Mesendoderm (in vitro differentiated cells): ENCODE measurements around the gene TRAF3IP3. TPM values are rescaled to one million over a fixed set of nuclear protein-coding genes. Genes with fewer than 3 reads are reported as not detected.

Source experiments
- DNase-seq: peaks from one replicate; pipeline ENCODE4 v3.0.0; 2013
- H2AK5ac ChIP-seq: 2 replicates; pipeline ENCODE4 v1.6.1; 2013; ENCODE audit warnings: low read length, inconsistent platforms
- H2BK120ac ChIP-seq: 2 replicates; pipeline ENCODE4 v1.6.1; 2013; ENCODE audit warnings: low read depth, mild to moderate bottlenecking, low read length, moderate library complexity, mixed read lengths
- H2BK15ac ChIP-seq: replicated peaks from 2 replicates; pipeline ENCODE4 v1.6.1; 2013; ENCODE audit warnings: low read depth, mild to moderate bottlenecking, moderate library complexity
- H2BK5ac ChIP-seq: 2 replicates; pipeline ENCODE4 v1.6.1; 2013; ENCODE audit warnings: low read length, inconsistent platforms
- H3K18ac ChIP-seq: 2 replicates; pipeline ENCODE4 v1.6.1; 2013; ENCODE audit warnings: mild to moderate bottlenecking, low read length, mixed read lengths
- H3K23ac ChIP-seq: one replicate; pipeline ENCODE4 v1.6.1; 2013; ENCODE audit warnings: low read length
- H3K27ac ChIP-seq: 2 replicates; pipeline ENCODE4 v1.5.1; 2013; ENCODE audit warnings: low read depth, mild to moderate bottlenecking, inconsistent platforms, low read length, moderate library complexity
- H3K27me3 ChIP-seq: 2 replicates; pipeline ENCODE4 v1.6.1; 2013; ENCODE audit warnings: low read length, control low read depth, mild to moderate bottlenecking, inconsistent platforms; ENCODE audit not compliant: insufficient read depth, poor library complexity
- H3K36me3 ChIP-seq: 2 replicates; pipeline ENCODE4 v1.6.1; 2013; ENCODE audit warnings: low read length, inconsistent platforms; ENCODE audit not compliant: control insufficient read depth, insufficient read depth
- H3K4ac ChIP-seq: one replicate; pipeline ENCODE4 v1.6.1; 2013; ENCODE audit warnings: low read depth, mild to moderate bottlenecking, low read length, moderate library complexity
- H3K4me1 ChIP-seq: 2 replicates; pipeline ENCODE4 v1.6.1; 2013; ENCODE audit warnings: low read depth, low read length, inconsistent platforms; ENCODE audit not compliant: control insufficient read depth
- H3K4me2 ChIP-seq: 2 replicates; pipeline ENCODE4 v1.6.1; 2013; ENCODE audit warnings: low read length
- H3K4me3 ChIP-seq: 2 replicates; pipeline ENCODE4 v1.5.1; 2013; ENCODE audit warnings: mild to moderate bottlenecking, low read length
- H3K56ac ChIP-seq: one replicate; pipeline ENCODE4 v1.6.1; 2013; ENCODE audit warnings: low read length
- H3K79me1 ChIP-seq: 2 replicates; pipeline ENCODE4 v1.6.1; 2013; ENCODE audit warnings: low read length, inconsistent platforms
- H3K79me2 ChIP-seq: 2 replicates; pipeline ENCODE4 v1.6.1; 2013; ENCODE audit warnings: mild to moderate bottlenecking, low read length; ENCODE audit not compliant: control insufficient read depth, insufficient read depth
- H3K9ac ChIP-seq: 2 replicates; pipeline ENCODE4 v1.6.1; 2013; ENCODE audit warnings: low read length, inconsistent platforms
- H4K5ac ChIP-seq: one replicate; pipeline ENCODE4 v1.6.1; 2013; ENCODE audit warnings: low read length
- H4K8ac ChIP-seq: one replicate; pipeline ENCODE4 v1.6.1; 2013; ENCODE audit warnings: low read depth, mild to moderate bottlenecking, control low read depth, low read length, moderate library complexity
- WGBS: extraction: QIAGEN DNeasy Blood & Tissue Kit; methylation state at CpG from one replicate; pipeline ENCODE4 v1.1.7; 2013; ENCODE audit warnings: low lambda C conversion rate, missing lambda C conversion rate; ENCODE audit not compliant: insufficient coverage; ENCODE audit errors: extremely low coverage; 5-methylcytosine and 5-hydroxymethylcytosine counted together
- polyA plus RNA-seq, 2 experiments: library from polyadenylated mRNA; stranded (reverse); fragments of 200-250 nt; gene quantifications; one replicate each; pipeline ENCODE4 v1.2.3, GENCODE V29; 2013

TRAF3IP3 gene, protein sequence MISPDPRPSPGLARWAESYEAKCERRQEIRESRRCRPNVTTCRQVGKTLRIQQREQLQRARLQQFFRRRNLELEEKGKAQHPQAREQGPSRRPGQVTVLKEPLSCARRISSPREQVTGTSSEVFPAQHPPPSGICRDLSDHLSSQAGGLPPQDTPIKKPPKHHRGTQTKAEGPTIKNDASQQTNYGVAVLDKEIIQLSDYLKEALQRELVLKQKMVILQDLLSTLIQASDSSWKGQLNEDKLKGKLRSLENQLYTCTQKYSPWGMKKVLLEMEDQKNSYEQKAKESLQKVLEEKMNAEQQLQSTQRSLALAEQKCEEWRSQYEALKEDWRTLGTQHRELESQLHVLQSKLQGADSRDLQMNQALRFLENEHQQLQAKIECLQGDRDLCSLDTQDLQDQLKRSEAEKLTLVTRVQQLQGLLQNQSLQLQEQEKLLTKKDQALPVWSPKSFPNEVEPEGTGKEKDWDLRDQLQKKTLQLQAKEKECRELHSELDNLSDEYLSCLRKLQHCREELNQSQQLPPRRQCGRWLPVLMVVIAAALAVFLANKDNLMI
- polyA plus RNA-seq (2013, experiment 1 of 2) = not detected
- polyA plus RNA-seq (2013, experiment 2 of 2) = not detected

DNA sequence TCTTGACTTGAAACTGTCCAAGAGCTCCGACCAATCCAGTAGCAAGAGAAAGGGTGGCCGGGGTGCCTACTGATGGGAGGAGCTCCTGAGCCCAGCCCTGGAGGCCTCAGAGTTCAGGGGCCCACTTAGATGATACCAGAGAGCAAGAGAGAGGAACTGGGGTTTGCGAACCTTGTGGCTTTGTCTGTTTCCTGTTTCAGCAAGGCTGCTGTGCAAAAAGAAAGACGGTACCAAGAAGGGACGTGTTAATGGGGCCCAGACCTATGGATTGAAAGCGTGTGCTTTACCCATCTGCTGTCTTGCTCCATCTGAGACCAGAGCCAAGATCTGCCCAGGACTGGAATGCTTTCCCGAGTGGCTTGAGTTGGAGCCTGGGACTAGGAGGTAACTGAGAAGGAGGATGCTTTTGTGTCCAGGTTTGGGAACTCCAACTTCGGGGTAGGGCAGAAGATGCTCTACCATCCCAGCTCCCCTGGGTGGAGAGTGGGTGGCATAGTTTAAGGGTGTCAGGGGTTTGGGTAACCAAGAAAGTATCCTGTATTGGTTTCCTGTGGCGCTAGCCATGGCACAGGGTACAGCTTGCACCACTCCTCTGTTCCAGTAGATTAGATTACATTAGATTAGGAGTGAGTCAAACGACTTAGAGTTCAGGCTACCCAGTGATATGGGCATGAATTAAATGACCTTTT lies at the start of gene TRAF3IP3:
TSS of gene TRAF3IP3 (plus strand) at position 128 of the 689 bp plus-strand sequence. CDS start 3,987 bp downstream, outside the sequence.
- no peak within 1 kb of the TSS for H2BK15ac ChIP-seq
- H3K4me1 ChIP-seq = no peaks in the 10 kb centered on the region
- H3K18ac ChIP-seq = no peak within 1 kb of the TSS
- no peak within 1 kb of the TSS for H2AK5ac ChIP-seq
- H4K5ac ChIP-seq = no peak within 1 kb of the TSS
- no peak within 1 kb of the TSS for H3K4me2 ChIP-seq
- no peak within 1 kb of the TSS for H4K8ac ChIP-seq
- H3K4ac ChIP-seq = no peak within 1 kb of the TSS
- H3K56ac ChIP-seq = no peak within 1 kb of the TSS
- no peak within 1 kb of the TSS for H2BK120ac ChIP-seq
- H3K4me3 ChIP-seq = no peak within 1 kb of the TSS
- H3K9ac ChIP-seq = no peak within 1 kb of the TSS
- no peaks in the 10 kb centered on the region for H3K27me3 ChIP-seq
- H3K27ac ChIP-seq = no peak within 1 kb of the TSS
- H3K23ac ChIP-seq = no peak within 1 kb of the TSS
- H3K79me1 ChIP-seq = no peaks in the 10 kb centered on the region
- H3K79me2 ChIP-seq = no peaks in the 10 kb centered on the region
- WGBS = no CpG with 5 or more reads among the region's 10 CpGs
- H2BK5ac ChIP-seq = no peak within 1 kb of the TSS
- DNase-seq = no peak
- no peaks in the 10 kb centered on the region for H3K36me3 ChIP-seq

DNA sequence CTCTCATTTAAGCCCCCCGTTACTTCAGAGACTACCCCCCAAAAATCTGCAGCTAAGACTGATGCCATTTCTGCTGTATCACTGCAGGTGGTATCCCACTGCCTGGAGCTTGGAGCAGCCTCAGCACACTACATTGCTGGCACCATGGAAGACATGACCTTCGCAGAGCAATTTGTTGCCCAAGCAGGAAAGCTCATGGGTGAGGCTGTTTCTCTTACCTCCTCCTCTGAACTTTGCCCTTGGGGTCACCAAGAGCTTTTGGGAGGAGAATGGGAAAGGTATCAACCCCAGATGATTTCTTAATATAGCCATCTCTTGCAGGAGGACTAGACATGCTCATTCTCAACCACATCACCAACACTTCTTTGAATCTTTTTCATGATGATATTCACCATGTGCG lies 49.2 kb upstream of the TRAF3IP3 start:
- no peak overlapping the region for H3K23ac ChIP-seq
- no CpG with 5 or more reads among the region's 3 CpGs for WGBS
- H3K27ac ChIP-seq = no peak overlapping the region
- H4K5ac ChIP-seq = no peak overlapping the region
- no peak overlapping the region for H3K4me3 ChIP-seq
- no peak overlapping the region for H4K8ac ChIP-seq
- H3K36me3 ChIP-seq = no peaks in the 10 kb centered on the region
- no peak overlapping the region for H3K4me2 ChIP-seq
- no peak overlapping the region for H2BK5ac ChIP-seq
- no peak overlapping the region for H3K9ac ChIP-seq
- H3K18ac ChIP-seq = no peak overlapping the region
- no peak overlapping the region for H2BK15ac ChIP-seq
- no peaks in the 10 kb centered on the region for H3K79me1 ChIP-seq
- no peak overlapping the region for H2BK120ac ChIP-seq
- peak overlapping the region; percentile 31 for H3K4ac ChIP-seq
- no peak overlapping the region for H2AK5ac ChIP-seq
- H3K4me1 ChIP-seq = no peaks in the 10 kb centered on the region
- no peaks in the 10 kb centered on the region for H3K27me3 ChIP-seq
- no peaks in the 10 kb centered on the region for H3K79me2 ChIP-seq
- no peak overlapping the region for H3K56ac ChIP-seq
- no peak for DNase-seq

DNA sequence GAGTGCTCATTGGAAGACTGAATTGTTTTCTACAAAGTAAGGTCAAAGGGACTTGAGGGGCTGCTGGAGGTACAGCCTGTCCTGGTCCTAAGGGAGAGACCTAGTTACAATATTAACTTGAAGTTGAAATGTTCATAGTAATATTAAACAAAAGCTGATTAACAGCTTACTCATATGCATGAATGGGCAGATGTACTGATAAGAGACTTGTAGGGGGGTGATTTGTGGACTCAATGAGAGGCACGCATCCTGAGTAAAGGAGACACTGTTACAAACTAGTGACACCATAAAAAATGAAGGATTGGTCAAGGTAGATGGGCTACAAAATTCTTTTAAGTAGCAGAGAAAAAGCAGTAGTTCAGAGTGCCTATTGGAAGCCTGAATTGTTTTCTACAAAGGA lies 48.5 kb upstream of the TRAF3IP3 start:
- no peak for DNase-seq
- Histone ChIP-seq H4K5ac (no peak overlapping the region), H3K23ac (no peak overlapping the region), H3K18ac (no peak overlapping the region), H2BK15ac (no peak overlapping the region), H2BK120ac (no peak overlapping the region), H4K8ac (no peak overlapping the region), H3K36me3 (no peaks in the 10 kb centered on the region), H2BK5ac (no peak overlapping the region), H3K79me1 (no peaks in the 10 kb centered on the region), H2AK5ac (no peak overlapping the region), H3K4me2 (no peak overlapping the region), H3K4ac (no peak overlapping the region), H3K56ac (no peak overlapping the region), H3K79me2 (no peaks in the 10 kb centered on the region), H3K27me3 (no peaks in the 10 kb centered on the region), H3K4me1 (no peaks in the 10 kb centered on the region), H3K4me3 (no peak overlapping the region), H3K9ac (no peak overlapping the region), H3K27ac (no peak overlapping the region)
- WGBS = no CpG with 5 or more reads among the region's 1 CpG

DNA sequence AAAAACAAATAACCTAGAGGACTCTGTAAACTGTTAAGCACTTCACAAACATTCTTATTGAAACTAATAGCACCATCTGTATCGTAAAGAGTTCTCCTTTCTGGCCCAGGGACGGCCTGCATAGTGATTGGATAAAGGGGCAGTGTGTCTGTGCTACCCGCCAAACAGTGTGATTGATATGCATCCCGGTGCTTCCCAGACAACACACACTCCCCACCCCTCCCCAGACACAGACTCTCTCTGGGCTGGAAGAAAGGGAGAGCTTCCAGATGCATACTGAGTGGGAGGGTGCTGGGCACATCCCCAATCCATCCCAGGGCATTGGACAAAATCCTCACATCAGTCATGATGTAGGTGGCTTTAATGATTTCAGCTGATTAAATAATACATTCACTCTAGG lies 47.6 kb upstream of the TRAF3IP3 start:
- H3K23ac ChIP-seq = no peak overlapping the region
- no peaks in the 10 kb centered on the region for H3K79me2 ChIP-seq
- H2AK5ac ChIP-seq = no peak overlapping the region
- H3K9ac ChIP-seq = no peak overlapping the region
- no peaks in the 10 kb centered on the region for H3K4me1 ChIP-seq
- no CpG with 5 or more reads among the region's 4 CpGs for WGBS
- H2BK5ac ChIP-seq = no peak overlapping the region
- no peak overlapping the region for H2BK15ac ChIP-seq
- no peaks in the 10 kb centered on the region for H3K36me3 ChIP-seq
- no peak overlapping the region for H2BK120ac ChIP-seq
- no peak overlapping the region for H3K4me3 ChIP-seq
- no peak overlapping the region for H3K18ac ChIP-seq
- no peak overlapping the region for H4K8ac ChIP-seq
- no peak for DNase-seq
- H3K79me1 ChIP-seq = no peaks in the 10 kb centered on the region
- no peak overlapping the region for H3K56ac ChIP-seq
- H3K4me2 ChIP-seq = no peak overlapping the region
- H3K27me3 ChIP-seq = no peaks in the 10 kb centered on the region
- H4K5ac ChIP-seq = no peak overlapping the region
- H3K4ac ChIP-seq = no peak overlapping the region
- no peak overlapping the region for H3K27ac ChIP-seq

DNA sequence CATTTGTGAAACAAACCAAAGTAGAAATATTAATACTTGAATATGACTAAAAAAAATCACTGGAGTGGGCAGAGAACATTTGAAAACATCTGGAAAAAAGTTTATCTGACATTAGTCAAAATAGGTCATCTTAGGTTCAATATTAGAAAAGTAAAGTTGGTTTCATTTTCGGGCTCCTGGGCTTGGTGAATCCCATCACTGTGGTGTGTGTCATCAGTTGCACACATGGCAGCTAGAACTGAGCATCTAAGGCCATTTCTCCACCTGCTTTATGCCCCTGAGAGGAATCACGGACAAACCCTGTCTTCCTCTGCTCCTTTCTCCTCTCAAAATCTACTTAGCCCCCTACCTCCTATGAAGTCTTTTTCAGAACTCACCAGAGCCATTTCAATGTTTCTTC lies 45.8 kb upstream of the TRAF3IP3 start:
- Histone ChIP-seq H3K23ac (no peak overlapping the region), H3K79me1 (no peaks in the 10 kb centered on the region), H2BK120ac (no peak overlapping the region), H3K18ac (no peak overlapping the region), H3K27ac (no peak overlapping the region), H3K27me3 (no peaks in the 10 kb centered on the region), H3K4me2 (no peak overlapping the region), H3K4ac (no peak overlapping the region), H4K5ac (no peak overlapping the region), H3K9ac (no peak overlapping the region), H2BK15ac (no peak overlapping the region), H2AK5ac (no peak overlapping the region), H3K79me2 (no peaks in the 10 kb centered on the region), H4K8ac (no peak overlapping the region), H2BK5ac (no peak overlapping the region), H3K56ac (no peak overlapping the region), H3K4me1 (no peaks in the 10 kb centered on the region), H3K36me3 (no peaks in the 10 kb centered on the region), H3K4me3 (no peak overlapping the region)
- no CpG with 5 or more reads among the region's 2 CpGs for whole genome bisulfite sequencing
- no peak for DNase-seq
